ENCODE results near the gene TMEM191B. TPM values are rescaled to one million over a fixed set of nuclear protein-coding genes. Genes with fewer than 3 reads are reported as not detected.

TMEM191B gene
- 1 to 10 TPM in 1 of 2 donors, under 1 TPM in 1; 0.33 to 3.1 TPM for total RNA-seq

GRCh38 chr22:18527752-18528596 lies at the start of gene TMEM191B:
TMEM191B (plus strand) TSS chr22:18527802; CDS start chr22:18527981, 179 bp downstream.

GRCh38 chr22:18518061-18518460 lies 9.5 kb upstream of the TMEM191B start, which contains the start of gene GGTLC3:
GGTLC3 (minus strand) TSS chr22:18518161; CDS start chr22:18517897, 264 bp downstream.

Other genes with a start within 250 kb of the TMEM191B start
- not detected for gene GGTLC3, start 9.6 kb upstream of the TMEM191B start, total RNA-seq
- under 1 TPM; 0.34 to 0.67 TPM for gene RIMBP3, start 84.1 kb downstream of the TMEM191B start, total RNA-seq

All from melanocyte of skin (primary cell).